Kidney (tissue), 14 donors: ENCODE results near the gene EHMT2. TPM values are rescaled to one million over a fixed set of nuclear protein-coding genes. Genes with fewer than 3 reads are reported as not detected.

Source experiments
- DNase-seq, 5 donors: peaks; one replicate each; pipeline ENCODE4 v3.0.0-alpha.2; 2013 to 2020
- FAIRE-seq: peaks from 2 replicates; lab custom pipeline; 2012; peaks lifted over from hg19 to GRCh38; lab: Jason Lieb, UNC
- H3K27ac ChIP-seq, 2 donors: one replicate each; pipeline ENCODE4 v1.7.0; 2013; ENCODE audit warnings: low read depth in 2 of 2, low read length in 2 of 2, inconsistent platforms in 1 of 2
- H3K27me3 ChIP-seq: one replicate; pipeline ENCODE4 v1.7.1; 2013; ENCODE audit warnings: low read length, inconsistent platforms; ENCODE audit not compliant: control insufficient read depth, insufficient read depth
- H3K36me3 ChIP-seq, 3 donors: one replicate each; pipeline versions ENCODE4 v1.7.0 to v1.7.1; 2013; ENCODE audit warnings: low read length in 3 of 3, control low read depth in 1 of 3, inconsistent platforms in 1 of 3; ENCODE audit not compliant: insufficient read depth in 3 of 3, control insufficient read depth in 2 of 3
- H3K4me1 ChIP-seq, 3 donors: one replicate each; pipeline versions ENCODE4 v1.7.0 to v1.7.1; 2013; ENCODE audit warnings: low read length in 3 of 3, inconsistent platforms in 1 of 3, low read depth in 1 of 3; ENCODE audit not compliant: control insufficient read depth in 2 of 3, insufficient read depth in 2 of 3
- H3K4me3 ChIP-seq, 3 donors: one replicate each; pipeline versions ENCODE4 v1.7.0 to v1.8.1; 2013; ENCODE audit warnings: low read length in 3 of 3, control low read depth in 1 of 3, inconsistent platforms in 1 of 3
- H3K9ac ChIP-seq, 3 donors: one replicate each; pipeline versions ENCODE4 v1.7.0 to v1.7.1; 2013; ENCODE audit warnings: low read length in 3 of 3, control low read depth in 1 of 3, inconsistent platforms in 1 of 3
- H3K9me3 ChIP-seq, 3 donors: one replicate each; pipeline versions ENCODE4 v1.7.0 to v1.7.1; 2013; ENCODE audit warnings: low read length in 3 of 3, control low read depth in 1 of 3, inconsistent platforms in 1 of 3; ENCODE audit not compliant: control insufficient read depth in 2 of 3, insufficient read depth in 1 of 3
- CTCF ChIP-seq: IDR thresholded peaks from 3 replicates; pipeline ENCODE4 v1.5.1; 2012; ENCODE audit warnings: mild to moderate bottlenecking, moderate library complexity, borderline replicate concordance; ENCODE audit not compliant: insufficient read depth; ENCODE audit errors: extremely low read depth
- intact Hi-C: fragments of 100-400 bp; cut with DNase I; formaldehyde crosslinking; loops from one replicate; pipeline ENCODE4 v1.11.1; 2022
- polyA plus RNA-seq: library from polyadenylated mRNA; stranded (reverse); fragments of 350-450 nt; fragmentation: Illumina TruSeq; extraction: RNeasy Lipid Tissue Mini Kit (QIAGEN cat#74804); gene quantifications from one replicate; pipeline ENCODE4 v1.2.3, GENCODE V29; 2014; ENCODE audit warnings: low read depth, low replicate concordance; ENCODE audit not compliant: insufficient read depth
- total RNA-seq: library from RNA; stranded (reverse); fragmentation: NEBNext Ultra II Directional; extraction: Animal tissue kit (Norgen Biotek cat#: 25700); gene quantifications from one replicate; pipeline ENCODE4 v1.2.1, GENCODE V29; 2021
- donor health status: control.
- donor health status: control.
- donor health status: control.
- donor health status: control.
- donor health status: control.
- donor health status: DM: yes; HTN: yes; CAD: no.
- donor health status: Normal renal cell carcinoma (clear cell type).

The EHMT2 gene
- total and polyA plus RNA-seq, 2 donors from 2014 or later = 35.3 to 40.5 TPM

- intact Hi-C loops = no loop called here
- H3K27ac ChIP-seq = no peak overlapping the region
- peaks cover 0 to 8% (median 6%) of the 10 kb centered on the region in 3 donors for H3K4me1 ChIP-seq
- H3K4me3 ChIP-seq = no peak overlapping the region
- H3K9ac ChIP-seq = no peak overlapping the region
- DNase-seq (no peak), FAIRE-seq (no peak)
- no peak for TF ChIP-seq CTCF
- no peaks in the 10 kb centered on the region for H3K9me3 ChIP-seq
- H3K27me3 ChIP-seq = no peaks in the 10 kb centered on the region
- H3K36me3 ChIP-seq = no peaks in the 10 kb centered on the region
Observed at GRCh38 chr6:31906122-31906521, 8.6 kb upstream of the EHMT2 start.

- FAIRE-seq (no peak), DNase-seq (no peak)
- Histone ChIP-seq H3K4me3 (no peak overlapping the region), H3K36me3 (no peaks in the 10 kb centered on the region), H3K4me1 (peaks cover 0 to 10% (median 8%) of the 10 kb centered on the region in 3 donors), H3K9me3 (no peaks in the 10 kb centered on the region), H3K27me3 (no peaks in the 10 kb centered on the region), H3K27ac (no peak overlapping the region), H3K9ac (no peak overlapping the region)
- intact Hi-C loops = no loop called here
- no peak for TF ChIP-seq CTCF
Observed at GRCh38 chr6:31905041-31905440, 7.5 kb upstream of the EHMT2 start.

DNA sequence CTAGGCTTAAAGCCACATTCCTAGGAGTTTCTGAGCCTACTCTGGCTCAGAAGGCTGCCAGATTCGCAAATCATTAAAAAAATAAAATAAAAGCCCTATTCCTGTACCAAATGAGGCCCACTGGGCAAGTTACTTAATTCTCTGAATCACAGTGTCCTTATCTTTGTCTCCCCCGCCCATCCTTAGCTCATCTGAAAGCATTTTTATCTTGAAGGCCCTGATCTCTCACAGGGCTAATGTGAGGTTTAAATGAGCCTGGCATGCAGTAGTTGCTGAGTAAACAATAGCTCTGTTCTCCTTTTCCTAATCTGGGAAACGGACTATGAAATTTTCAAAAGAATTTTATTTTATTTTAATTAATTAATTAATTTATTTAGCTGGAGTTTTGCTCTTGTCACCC is 6.5 kb upstream of the EHMT2 start:
- Histone ChIP-seq H3K4me1 (peaks cover 0 to 13% (median 8%) of the 10 kb centered on the region in 3 donors), H3K9me3 (no peaks in the 10 kb centered on the region), H3K27ac (no peak overlapping the region), H3K9ac (no peak overlapping the region), H3K27me3 (no peaks in the 10 kb centered on the region), H3K4me3 (no peak overlapping the region), H3K36me3 (no peaks in the 10 kb centered on the region)
- FAIRE-seq = no peak
- no peak for TF ChIP-seq CTCF
- intact Hi-C loops = no loop called here
- no peak for DNase-seq

- DNase-seq = peak; percentile 97 to 99 (median 98)
- Histone ChIP-seq H3K36me3 (no peaks in the 10 kb centered on the region), H3K27me3 (no peaks in the 10 kb centered on the region), H3K9ac (peak within 1 kb of the TSS; percentile 14 to 81 (median 40)), H3K4me1 (peaks cover 4 to 17% (median 13%) of the 10 kb centered on the region in 3 donors), H3K9me3 (no peaks in the 10 kb centered on the region), H3K27ac (peak within 1 kb of the TSS; percentile 82 to 91), H3K4me3 (peak within 1 kb of the TSS; percentile 50 to 87 (median 60))
- no peak for FAIRE-seq
- TF ChIP-seq CTCF = no peak
- intact Hi-C loops = no loop called here
Observed at GRCh38 chr6:31901953-31902643, 4.6 kb upstream of the EHMT2 start, which contains the start of gene ZBTB12. Gene ZBTB12, minus strand, starts transcription at chr6:31902086. Its CDS starts 781 bp downstream, at chr6:31901305.
